Astrocyte (in vitro differentiated cells and primary cell): ENCODE data around the gene UAP1L1. TPM values are rescaled to one million over a fixed set of nuclear protein-coding genes. Genes with fewer than 3 reads are reported as not detected.
A peak's percentile ranks its signal among the peaks of the same experiment; 100 is the strongest.

Experiments
- DNase-seq: peaks from one replicate; pipeline ENCODE4 v3.0.0-alpha.2; 2010; ENCODE audit warnings: low read depth
- FAIRE-seq: peaks from 2 replicates; lab custom pipeline; 2011; peaks lifted over from hg19 to GRCh38; lab: Jason Lieb, UNC
- H2AFZ ChIP-seq: 2 replicates; pipeline ENCODE4 v1.6.0; 2012; ENCODE audit warnings: low read depth, low read length, inconsistent platforms
- H3K27ac ChIP-seq: 2 replicates; pipeline ENCODE4 v1.5.1; 2011; ENCODE audit warnings: low read depth, low read length, inconsistent platforms
- H3K27me3 ChIP-seq: 2 replicates; pipeline ENCODE4 v1.6.0; 2011; ENCODE audit warnings: low read length, inconsistent platforms; ENCODE audit not compliant: insufficient read depth
- H3K36me3 ChIP-seq: 2 replicates; pipeline ENCODE4 v1.5.1; 2011; ENCODE audit warnings: low read length, inconsistent platforms; ENCODE audit not compliant: insufficient read depth
- H3K4me1 ChIP-seq: 2 replicates; pipeline ENCODE4 v1.5.1; 2011; ENCODE audit warnings: low read length, inconsistent platforms; ENCODE audit not compliant: insufficient read depth
- H3K4me2 ChIP-seq: 2 replicates; pipeline ENCODE4 v1.6.0; 2012; ENCODE audit warnings: low read length, inconsistent platforms
- H3K4me3 ChIP-seq: 2 replicates; pipeline ENCODE4 v1.5.1; 2011; ENCODE audit warnings: low read depth, mild to moderate bottlenecking, low read length, inconsistent platforms; ENCODE audit not compliant: insufficient read depth
- H3K79me2 ChIP-seq: 2 replicates; pipeline ENCODE4 v1.6.0; 2012; ENCODE audit warnings: mild to moderate bottlenecking, low read length, inconsistent platforms; ENCODE audit not compliant: insufficient read depth
- H3K9ac ChIP-seq: 2 replicates; pipeline ENCODE4 v1.6.0; 2012; ENCODE audit warnings: mild to moderate bottlenecking, low read length, inconsistent platforms
- H3K9me3 ChIP-seq: 2 replicates; pipeline ENCODE4 v1.5.1; 2012; ENCODE audit warnings: low read depth, mild to moderate bottlenecking, low read length, inconsistent platforms; ENCODE audit not compliant: insufficient read depth
- H4K20me1 ChIP-seq: 2 replicates; pipeline ENCODE4 v1.6.0; 2012; ENCODE audit warnings: low read length, inconsistent platforms; ENCODE audit not compliant: insufficient read depth
- H3K27ac Mint-ChIP-seq: one replicate; pipeline ENCODE4 v1.8.0; 2021; ENCODE audit warnings: mild to moderate bottlenecking, mixed read lengths; ENCODE audit not compliant: unreplicated experiment
- H3K27me3 Mint-ChIP-seq: one replicate; pipeline ENCODE4 v1.8.0; 2021; ENCODE audit warnings: low read depth, mixed read lengths; ENCODE audit not compliant: unreplicated experiment
- H3K36me3 Mint-ChIP-seq: one replicate; pipeline ENCODE4 v1.8.0; 2021; ENCODE audit warnings: low read depth, mixed read lengths; ENCODE audit not compliant: unreplicated experiment
- H3K4me1 Mint-ChIP-seq: one replicate; pipeline ENCODE4 v1.8.0; 2021; ENCODE audit warnings: low read depth, mixed read lengths; ENCODE audit not compliant: unreplicated experiment
- H3K4me3 Mint-ChIP-seq: one replicate; pipeline ENCODE4 v1.8.0; 2021; ENCODE audit warnings: mild to moderate bottlenecking, moderate library complexity, mixed read lengths; ENCODE audit not compliant: unreplicated experiment
- H3K9me3 Mint-ChIP-seq: one replicate; pipeline ENCODE4 v1.8.0; 2021; ENCODE audit warnings: mild to moderate bottlenecking, mixed read lengths; ENCODE audit not compliant: unreplicated experiment
- CTCF ChIP-seq: IDR thresholded peaks from 2 replicates; pipeline ENCODE4 v1.5.1; 2011; ENCODE audit warnings: low read depth, mild to moderate bottlenecking, inconsistent platforms, low read length, moderate library complexity; ENCODE audit not compliant: insufficient read depth
- EZH2 ChIP-seq: IDR thresholded peaks from 2 replicates; pipeline ENCODE4 v1.6.1; 2012; ENCODE audit warnings: mild to moderate bottlenecking, low read length, inconsistent platforms; ENCODE audit not compliant: insufficient read depth
- total RNA-seq: library from RNA; stranded (reverse); gene quantifications from 2 replicates; pipeline ENCODE4 v1.2.1, GENCODE V29; 2021

The UAP1L1 gene
- total RNA-seq, 1 donor from 2014 or later: 4.0 TPM

- FAIRE-seq: peak; percentile 66
- no peak overlapping the region for H3K4me2 ChIP-seq
- H4K20me1 ChIP-seq: peaks cover under 1% of the 10 kb centered on the region
- H3K27ac ChIP-seq: no peak overlapping the region
- Mint-ChIP-seq H3K4me1 (no peaks in the 10 kb centered on the region), H3K27ac (no peak overlapping the region), H3K27me3 (peaks cover 3% of the 10 kb centered on the region), H3K36me3 (peaks cover 6% of the 10 kb centered on the region), H3K9me3 (no peaks in the 10 kb centered on the region), H3K4me3 (no peak overlapping the region)
- no peaks in the 10 kb centered on the region for H3K9me3 ChIP-seq
- H3K36me3 ChIP-seq: no peaks in the 10 kb centered on the region
- no peaks in the 10 kb centered on the region for H3K27me3 ChIP-seq
- H3K9ac ChIP-seq: no peak overlapping the region
- H3K4me1 ChIP-seq: no peaks in the 10 kb centered on the region
- TF ChIP-seq CTCF (peak; percentile 70), EZH2 (no peak)
- peak; percentile 47 for DNase-seq
- no peak overlapping the region for H2AFZ ChIP-seq
- H3K79me2 ChIP-seq: no peaks in the 10 kb centered on the region
- no peak overlapping the region for H3K4me3 ChIP-seq
Measured at GRCh38 chr9:137034709-137035506, 42.4 kb upstream of the UAP1L1 start.

GRCh38 chr9:137035507-137035834, 41.8 kb upstream of the UAP1L1 start:
- H3K27ac ChIP-seq: no peak overlapping the region
- no peak for FAIRE-seq

More at GRCh38 chr9:137035507-137035834, 41.8 kb upstream of the UAP1L1 start:
- H3K4me1 Mint-ChIP-seq: no peaks in the 10 kb centered on the region
- H3K27me3 ChIP-seq: no peaks in the 10 kb centered on the region
- no peaks in the 10 kb centered on the region for H4K20me1 ChIP-seq
- H3K4me1 ChIP-seq: no peaks in the 10 kb centered on the region
- no peak overlapping the region for H3K9ac ChIP-seq
- no peak overlapping the region for H2AFZ ChIP-seq
- no peak overlapping the region for H3K4me3 Mint-ChIP-seq
- peaks cover 3% of the 10 kb centered on the region for H3K27me3 Mint-ChIP-seq
- H3K9me3 Mint-ChIP-seq: no peaks in the 10 kb centered on the region
- no peak overlapping the region for H3K27ac Mint-ChIP-seq
- H3K4me3 ChIP-seq: no peak overlapping the region
- H3K4me2 ChIP-seq: no peak overlapping the region
- no peaks in the 10 kb centered on the region for H3K9me3 ChIP-seq
- TF ChIP-seq EZH2 (no peak), CTCF (no peak)
- DNase-seq: no peak
- H3K36me3 ChIP-seq: no peaks in the 10 kb centered on the region
- no peaks in the 10 kb centered on the region for H3K79me2 ChIP-seq
- H3K36me3 Mint-ChIP-seq: peaks cover 6% of the 10 kb centered on the region
